HEK293 (cell line): Measurements from ENCODE around the gene PTPRR.

Experiments
- CTCF ChIA-PET: fragments of 350-600 bp; formaldehyde crosslinking; extraction: SDS; loops from one replicate; lab custom pipeline; 2021; ENCODE audit warnings: antibody characterized with exemption; lab: Yijun Ruan, JAX
- POLR2A ChIA-PET: fragments of 300-600 bp; formaldehyde crosslinking; extraction: SDS; loops from one replicate; lab custom pipeline; 2020; ENCODE audit warnings: antibody characterized with exemption, inconsistent platforms; lab: Yijun Ruan, JAX
- H3K27ac ChIP-seq: fragments of 200-500 bp; sonication (Bioruptor generic); 2 replicates; pipeline ENCODE4 v1.5.1; 2014; ENCODE audit warnings: low read depth, low read length, control low read depth, inconsistent platforms; ENCODE audit errors: extremely low read depth
- H3K36me3 ChIP-seq, 2 experiments: fragments of 200-500 bp in 1 of 2; sonication (Bioruptor generic) in 1 of 2; 1 replicate in 1 of 2; 2 replicates in 1 of 2; pipeline ENCODE4 v1.5.1; 2014 to 2017; ENCODE audit warnings: inconsistent platforms in 2 of 2, low read length in 2 of 2; ENCODE audit not compliant: control insufficient read depth in 2 of 2, insufficient read depth in 1 of 2
- H3K4me1 ChIP-seq: fragments of 200-500 bp; sonication (Bioruptor generic); 2 replicates; pipeline ENCODE4 v1.5.1; 2014; ENCODE audit warnings: mild to moderate bottlenecking, low read length, inconsistent platforms; ENCODE audit not compliant: control insufficient read depth, insufficient read depth
- H3K4me3 ChIP-seq: 2 replicates; pipeline ENCODE4 v1.5.1; 2011; ENCODE audit warnings: low read depth, mild to moderate bottlenecking, control low read depth, low read length, moderate library complexity
- H3K9me3 ChIP-seq: fragments of 200-500 bp; sonication (Bioruptor generic); 2 replicates; pipeline ENCODE4 v1.5.1; 2014; ENCODE audit warnings: low read depth, low read length, inconsistent platforms; ENCODE audit not compliant: control insufficient read depth, insufficient read depth
- SP2 ChIP-seq: fragments of 450-650 bp; formaldehyde crosslinking; IDR thresholded peaks from 2 replicates; pipeline ENCODE4 v1.5.1; 2016; ENCODE audit warnings: missing biosample characterization, missing genetic modification characterization
- WT1 ChIP-seq: fragments of 450-650 bp; formaldehyde crosslinking; IDR thresholded peaks from 2 replicates; pipeline ENCODE4 v1.5.1; 2016; ENCODE audit warnings: missing biosample characterization, missing genetic modification characterization
- YY1 ChIP-seq: fragments of 450-650 bp; formaldehyde crosslinking; IDR thresholded peaks from 2 replicates; pipeline ENCODE4 v1.5.1; 2018; ENCODE audit warnings: missing biosample characterization, missing genetic modification characterization
- ZIC2 ChIP-seq: fragments of 450-650 bp; formaldehyde crosslinking; IDR thresholded peaks from 2 replicates; pipeline ENCODE4 v1.5.1; 2016; ENCODE audit warnings: missing biosample characterization, missing genetic modification characterization
- ZNF10 ChIP-seq: fragments of 450-650 bp; formaldehyde crosslinking; IDR thresholded peaks from 2 replicates; pipeline ENCODE4 v1.5.1; 2017; ENCODE audit warnings: missing biosample characterization, missing genetic modification characterization
- ZNF140 ChIP-seq: fragments of 450-650 bp; formaldehyde crosslinking; IDR thresholded peaks from 2 replicates; pipeline ENCODE4 v1.5.1; 2016; ENCODE audit warnings: missing biosample characterization, missing genetic modification characterization
- ZNF146 ChIP-seq: fragments of 450-650 bp; formaldehyde crosslinking; IDR thresholded peaks from 2 replicates; pipeline ENCODE4 v1.5.1; 2016; ENCODE audit warnings: missing biosample characterization, missing genetic modification characterization
- ZNF175 ChIP-seq: fragments of 450-650 bp; formaldehyde crosslinking; IDR thresholded peaks from 2 replicates; pipeline ENCODE4 v1.5.1; 2016; ENCODE audit warnings: missing biosample characterization, missing genetic modification characterization
- ZNF202 ChIP-seq: fragments of 450-650 bp; formaldehyde crosslinking; IDR thresholded peaks from 2 replicates; pipeline ENCODE4 v1.5.1; 2016; ENCODE audit warnings: missing biosample characterization, missing genetic modification characterization, borderline replicate concordance
- ZNF335 ChIP-seq: fragments of 450-650 bp; formaldehyde crosslinking; conservative IDR thresholded peaks from 2 replicates; pipeline ENCODE4 v1.5.1; 2016; ENCODE audit warnings: missing biosample characterization, missing genetic modification characterization
- ZNF423 ChIP-seq: fragments of 450-650 bp; formaldehyde crosslinking; IDR thresholded peaks from 2 replicates; pipeline ENCODE4 v1.5.1; 2016; ENCODE audit warnings: missing biosample characterization, missing genetic modification characterization
- ZNF426 ChIP-seq: fragments of 450-650 bp; formaldehyde crosslinking; IDR thresholded peaks from 2 replicates; pipeline ENCODE4 v1.5.1; 2017; ENCODE audit warnings: missing biosample characterization, missing genetic modification characterization, mild to moderate bottlenecking, inconsistent platforms, moderate library complexity
- ZNF48 ChIP-seq: fragments of 450-650 bp; formaldehyde crosslinking; IDR thresholded peaks from 2 replicates; pipeline ENCODE4 v1.5.1; 2016; ENCODE audit warnings: missing biosample characterization, missing genetic modification characterization
- ZNF514 ChIP-seq: fragments of 450-650 bp; formaldehyde crosslinking; IDR thresholded peaks from 2 replicates; pipeline ENCODE4 v1.5.1; 2016; ENCODE audit warnings: missing biosample characterization, missing genetic modification characterization
- ZNF529 ChIP-seq: fragments of 450-650 bp; formaldehyde crosslinking; IDR thresholded peaks from 2 replicates; pipeline ENCODE4 v1.5.1; 2017; ENCODE audit warnings: missing genetic modification characterization, missing biosample characterization; ENCODE audit not compliant: insufficient replicate concordance
- ZNF548 ChIP-seq: fragments of 450-650 bp; formaldehyde crosslinking; IDR thresholded peaks from 2 replicates; pipeline ENCODE4 v1.5.1; 2016; ENCODE audit warnings: missing biosample characterization, missing genetic modification characterization
- ZNF600 ChIP-seq: fragments of 450-650 bp; formaldehyde crosslinking; IDR thresholded peaks from 2 replicates; pipeline ENCODE4 v1.5.1; 2016; ENCODE audit warnings: missing biosample characterization, missing genetic modification characterization
- ZNF658 ChIP-seq: fragments of 450-650 bp; formaldehyde crosslinking; IDR thresholded peaks from 2 replicates; pipeline ENCODE4; 2016; ENCODE audit warnings: missing biosample characterization, missing genetic modification characterization
- ZNF670 ChIP-seq: fragments of 450-650 bp; formaldehyde crosslinking; IDR thresholded peaks from 2 replicates; pipeline ENCODE4 v1.5.1; 2016; ENCODE audit warnings: missing biosample characterization, missing genetic modification characterization, low read depth
- TF ChIP-seq, protein P1 (sequence below): fragments of 450-650 bp; formaldehyde crosslinking; IDR thresholded peaks from 2 replicates; pipeline ENCODE4 v1.5.1; 2016; ENCODE audit warnings: missing biosample characterization, missing genetic modification characterization
- TF ChIP-seq, protein P2 (sequence below): fragments of 450-650 bp; formaldehyde crosslinking; IDR thresholded peaks from 2 replicates; pipeline ENCODE4 v1.5.0; 2017; ENCODE audit warnings: missing biosample characterization, missing genetic modification characterization, borderline replicate concordance
- TF ChIP-seq, protein P3 (sequence below): fragments of 450-650 bp; formaldehyde crosslinking; IDR thresholded peaks from 2 replicates; pipeline ENCODE4 v1.5.1; 2016; ENCODE audit warnings: missing biosample characterization, missing genetic modification characterization
- TF ChIP-seq, protein P4 (sequence below): fragments of 450-650 bp; formaldehyde crosslinking; IDR thresholded peaks from 2 replicates; pipeline ENCODE4 v1.5.1; 2016; ENCODE audit warnings: missing biosample characterization, missing genetic modification characterization
- TF ChIP-seq, protein P5 (sequence below): fragments of 450-650 bp; formaldehyde crosslinking; IDR thresholded peaks from 2 replicates; pipeline ENCODE4 v1.5.1; 2016; ENCODE audit warnings: missing biosample characterization, missing genetic modification characterization
- TF ChIP-seq, protein P6 (sequence below): IDR thresholded peaks from 2 replicates; pipeline ENCODE4 v1.6.1; 2011; ENCODE audit warnings: mild to moderate bottlenecking, low read depth, low read length, borderline replicate concordance

The PTPRR gene

DNA sequence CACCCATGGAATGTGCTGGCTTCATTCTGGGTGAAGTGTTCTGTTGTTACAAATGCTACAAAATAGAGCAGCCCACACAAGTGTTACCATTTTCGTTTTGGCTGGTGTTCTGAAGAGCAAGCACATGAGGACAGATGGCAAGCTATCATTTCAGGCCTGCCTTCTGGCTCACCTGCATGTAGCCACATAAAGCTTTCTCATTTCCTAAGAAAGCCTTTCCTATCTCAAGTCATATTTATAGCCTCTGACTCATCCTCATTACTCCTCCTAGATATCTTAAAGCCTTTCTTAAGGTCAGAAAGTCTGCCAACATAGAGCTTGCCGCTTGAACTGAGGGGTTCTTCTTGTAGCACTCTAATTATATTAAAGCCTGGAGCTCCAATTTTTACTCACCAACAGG, 89.0 kb downstream of the PTPRR start:
- no peaks in the 10 kb centered on the region for H3K9me3 ChIP-seq
- TF ChIP-seq ZNF10 (tag by site-specific recombination) (no peak), ZNF529 (tag by site-specific recombination) (no peak), YY1 (tag by site-specific recombination) (no peak), ZNF175 (tag by site-specific recombination) (no peak), ZNF335 (no peak), ZNF658 (tag by site-specific recombination) (no peak), SP2 (tag by site-specific recombination) (no peak), ZNF670 (tag by site-specific recombination) (no peak), ZNF146 (tag by site-specific recombination) (no peak), ZNF548 (tag by site-specific recombination) (no peak), ZNF423 (no peak), ZNF426 (tag by site-specific recombination) (no peak), ZIC2 (tag by site-specific recombination) (no peak), ZNF600 (tag by site-specific recombination) (no peak), ZNF202 (no peak)
- TF ChIP-seq, protein P1, sequence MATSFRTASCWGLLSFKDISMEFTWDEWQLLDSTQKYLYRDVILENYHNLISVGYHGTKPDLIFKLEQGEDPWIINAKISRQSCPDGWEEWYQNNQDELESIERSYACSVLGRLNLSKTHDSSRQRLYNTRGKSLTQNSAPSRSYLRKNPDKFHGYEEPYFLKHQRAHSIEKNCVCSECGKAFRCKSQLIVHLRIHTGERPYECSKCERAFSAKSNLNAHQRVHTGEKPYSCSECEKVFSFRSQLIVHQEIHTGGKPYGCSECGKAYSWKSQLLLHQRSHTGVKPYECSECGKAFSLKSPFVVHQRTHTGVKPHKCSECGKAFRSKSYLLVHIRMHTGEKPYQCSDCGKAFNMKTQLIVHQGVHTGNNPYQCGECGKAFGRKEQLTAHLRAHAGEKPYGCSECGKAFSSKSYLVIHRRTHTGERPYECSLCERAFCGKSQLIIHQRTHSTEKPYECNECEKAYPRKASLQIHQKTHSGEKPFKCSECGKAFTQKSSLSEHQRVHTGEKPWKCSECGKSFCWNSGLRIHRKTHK (tag by site-specific recombination) = no peak
- TF ChIP-seq, protein P2, sequence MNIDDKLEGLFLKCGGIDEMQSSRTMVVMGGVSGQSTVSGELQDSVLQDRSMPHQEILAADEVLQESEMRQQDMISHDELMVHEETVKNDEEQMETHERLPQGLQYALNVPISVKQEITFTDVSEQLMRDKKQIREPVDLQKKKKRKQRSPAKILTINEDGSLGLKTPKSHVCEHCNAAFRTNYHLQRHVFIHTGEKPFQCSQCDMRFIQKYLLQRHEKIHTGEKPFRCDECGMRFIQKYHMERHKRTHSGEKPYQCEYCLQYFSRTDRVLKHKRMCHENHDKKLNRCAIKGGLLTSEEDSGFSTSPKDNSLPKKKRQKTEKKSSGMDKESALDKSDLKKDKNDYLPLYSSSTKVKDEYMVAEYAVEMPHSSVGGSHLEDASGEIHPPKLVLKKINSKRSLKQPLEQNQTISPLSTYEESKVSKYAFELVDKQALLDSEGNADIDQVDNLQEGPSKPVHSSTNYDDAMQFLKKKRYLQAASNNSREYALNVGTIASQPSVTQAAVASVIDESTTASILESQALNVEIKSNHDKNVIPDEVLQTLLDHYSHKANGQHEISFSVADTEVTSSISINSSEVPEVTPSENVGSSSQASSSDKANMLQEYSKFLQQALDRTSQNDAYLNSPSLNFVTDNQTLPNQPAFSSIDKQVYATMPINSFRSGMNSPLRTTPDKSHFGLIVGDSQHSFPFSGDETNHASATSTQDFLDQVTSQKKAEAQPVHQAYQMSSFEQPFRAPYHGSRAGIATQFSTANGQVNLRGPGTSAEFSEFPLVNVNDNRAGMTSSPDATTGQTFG = no peak
- TF ChIP-seq, protein P3, sequence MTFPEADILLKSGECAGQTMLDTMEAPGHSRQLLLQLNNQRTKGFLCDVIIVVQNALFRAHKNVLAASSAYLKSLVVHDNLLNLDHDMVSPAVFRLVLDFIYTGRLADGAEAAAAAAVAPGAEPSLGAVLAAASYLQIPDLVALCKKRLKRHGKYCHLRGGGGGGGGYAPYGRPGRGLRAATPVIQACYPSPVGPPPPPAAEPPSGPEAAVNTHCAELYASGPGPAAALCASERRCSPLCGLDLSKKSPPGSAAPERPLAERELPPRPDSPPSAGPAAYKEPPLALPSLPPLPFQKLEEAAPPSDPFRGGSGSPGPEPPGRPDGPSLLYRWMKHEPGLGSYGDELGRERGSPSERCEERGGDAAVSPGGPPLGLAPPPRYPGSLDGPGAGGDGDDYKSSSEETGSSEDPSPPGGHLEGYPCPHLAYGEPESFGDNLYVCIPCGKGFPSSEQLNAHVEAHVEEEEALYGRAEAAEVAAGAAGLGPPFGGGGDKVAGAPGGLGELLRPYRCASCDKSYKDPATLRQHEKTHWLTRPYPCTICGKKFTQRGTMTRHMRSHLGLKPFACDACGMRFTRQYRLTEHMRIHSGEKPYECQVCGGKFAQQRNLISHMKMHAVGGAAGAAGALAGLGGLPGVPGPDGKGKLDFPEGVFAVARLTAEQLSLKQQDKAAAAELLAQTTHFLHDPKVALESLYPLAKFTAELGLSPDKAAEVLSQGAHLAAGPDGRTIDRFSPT (tag by site-specific recombination) = no peak
- no peak overlapping the region for H3K4me3 ChIP-seq
- ChIA-PET POLR2A (no interaction called here), CTCF (interaction anchor here (0.7 to 1.7 kb wide), 2 partner anchors 18 to 577 kb away, joined by 3 to 5 read pairs; no protein-coding TSS in a partner anchor)
- no peaks in the 10 kb centered on the region for H3K36me3 ChIP-seq
- H3K4me1 ChIP-seq = no peaks in the 10 kb centered on the region
- H3K27ac ChIP-seq = no peak overlapping the region

DNA sequence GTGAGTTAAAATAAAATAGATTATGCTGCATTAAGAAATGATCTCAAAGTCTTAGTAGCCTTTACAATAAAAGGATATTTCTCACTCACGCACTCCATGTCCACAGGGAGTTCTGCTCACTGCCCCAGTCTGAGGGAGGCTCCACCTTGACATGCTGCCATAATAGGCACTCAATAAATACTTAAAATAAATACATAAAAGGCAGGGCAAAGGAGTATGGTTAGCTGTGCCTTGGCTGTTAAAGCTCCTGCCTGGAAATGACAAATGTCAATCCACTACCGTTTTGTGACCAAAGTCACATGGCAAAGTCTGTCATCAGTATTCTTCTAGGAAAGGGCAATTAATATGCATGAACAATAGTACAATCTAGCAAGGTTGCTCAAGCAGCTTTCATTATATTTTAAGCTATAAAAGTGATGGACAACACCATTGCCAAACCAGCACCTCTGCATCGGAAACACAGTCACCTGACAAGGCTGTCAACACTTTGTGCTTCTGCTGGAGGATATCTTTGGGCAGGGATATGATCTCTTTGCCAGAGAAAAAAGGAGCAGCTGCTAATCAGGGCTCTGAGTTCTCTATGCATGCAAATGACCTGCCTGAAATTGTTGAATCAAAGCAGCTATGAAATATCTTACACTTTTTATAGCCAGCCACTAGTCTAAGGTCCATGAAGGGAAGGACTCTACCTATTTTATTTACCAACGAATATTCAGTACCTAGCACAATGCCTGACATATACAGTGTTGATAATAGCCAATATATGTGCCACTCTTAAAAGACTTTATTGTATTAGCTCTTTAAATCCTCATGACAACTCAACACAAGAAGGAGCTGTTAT, 90.1 kb downstream of the PTPRR start:
- no peak overlapping the region for H3K4me3 ChIP-seq
- no peaks in the 10 kb centered on the region for H3K4me1 ChIP-seq
- H3K27ac ChIP-seq = no peak overlapping the region
- TF ChIP-seq, protein P4, sequence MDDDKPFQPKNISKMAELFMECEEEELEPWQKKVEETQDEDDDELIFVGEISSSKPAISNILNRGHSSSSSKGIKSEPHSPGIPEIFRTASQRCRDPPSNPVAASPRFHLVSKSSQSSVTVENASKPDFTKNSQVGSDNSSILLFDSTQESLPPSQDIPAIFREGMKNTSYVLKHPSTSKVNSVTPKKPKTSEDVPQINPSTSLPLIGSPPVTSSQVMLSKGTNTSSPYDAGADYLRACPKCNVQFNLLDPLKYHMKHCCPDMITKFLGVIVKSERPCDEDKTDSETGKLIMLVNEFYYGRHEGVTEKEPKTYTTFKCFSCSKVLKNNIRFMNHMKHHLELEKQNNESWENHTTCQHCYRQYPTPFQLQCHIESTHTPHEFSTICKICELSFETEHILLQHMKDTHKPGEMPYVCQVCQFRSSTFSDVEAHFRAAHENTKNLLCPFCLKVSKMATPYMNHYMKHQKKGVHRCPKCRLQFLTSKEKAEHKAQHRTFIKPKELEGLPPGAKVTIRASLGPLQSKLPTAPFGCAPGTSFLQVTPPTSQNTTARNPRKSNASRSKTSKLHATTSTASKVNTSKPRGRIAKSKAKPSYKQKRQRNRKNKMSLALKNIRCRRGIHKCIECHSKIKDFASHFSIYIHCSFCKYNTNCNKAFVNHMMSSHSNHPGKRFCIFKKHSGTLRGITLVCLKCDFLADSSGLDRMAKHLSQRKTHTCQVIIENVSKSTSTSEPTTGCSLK (tag by site-specific recombination) = no peak
- TF ChIP-seq ZNF140 (tag by site-specific recombination) (no peak), ZNF514 (tag by site-specific recombination) (no peak), ZNF48 (tag by site-specific recombination) (no peak), WT1 (tag by site-specific recombination) (no peak)
- TF ChIP-seq, protein P5, sequence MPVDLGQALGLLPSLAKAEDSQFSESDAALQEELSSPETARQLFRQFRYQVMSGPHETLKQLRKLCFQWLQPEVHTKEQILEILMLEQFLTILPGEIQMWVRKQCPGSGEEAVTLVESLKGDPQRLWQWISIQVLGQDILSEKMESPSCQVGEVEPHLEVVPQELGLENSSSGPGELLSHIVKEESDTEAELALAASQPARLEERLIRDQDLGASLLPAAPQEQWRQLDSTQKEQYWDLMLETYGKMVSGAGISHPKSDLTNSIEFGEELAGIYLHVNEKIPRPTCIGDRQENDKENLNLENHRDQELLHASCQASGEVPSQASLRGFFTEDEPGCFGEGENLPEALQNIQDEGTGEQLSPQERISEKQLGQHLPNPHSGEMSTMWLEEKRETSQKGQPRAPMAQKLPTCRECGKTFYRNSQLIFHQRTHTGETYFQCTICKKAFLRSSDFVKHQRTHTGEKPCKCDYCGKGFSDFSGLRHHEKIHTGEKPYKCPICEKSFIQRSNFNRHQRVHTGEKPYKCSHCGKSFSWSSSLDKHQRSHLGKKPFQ (tag by site-specific recombination) = no peak
- TF ChIP-seq, protein P6, sequence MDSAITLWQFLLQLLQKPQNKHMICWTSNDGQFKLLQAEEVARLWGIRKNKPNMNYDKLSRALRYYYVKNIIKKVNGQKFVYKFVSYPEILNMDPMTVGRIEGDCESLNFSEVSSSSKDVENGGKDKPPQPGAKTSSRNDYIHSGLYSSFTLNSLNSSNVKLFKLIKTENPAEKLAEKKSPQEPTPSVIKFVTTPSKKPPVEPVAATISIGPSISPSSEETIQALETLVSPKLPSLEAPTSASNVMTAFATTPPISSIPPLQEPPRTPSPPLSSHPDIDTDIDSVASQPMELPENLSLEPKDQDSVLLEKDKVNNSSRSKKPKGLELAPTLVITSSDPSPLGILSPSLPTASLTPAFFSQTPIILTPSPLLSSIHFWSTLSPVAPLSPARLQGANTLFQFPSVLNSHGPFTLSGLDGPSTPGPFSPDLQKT = no peak
- ChIA-PET POLR2A (no interaction called here), CTCF (interaction anchor here (0.6 to 1.7 kb wide), 3 partner anchors 19 to 916 kb away, joined by 3 to 5 read pairs (median 3); no protein-coding TSS in a partner anchor)
- no peaks in the 10 kb centered on the region for H3K9me3 ChIP-seq
- H3K36me3 ChIP-seq = no peaks in the 10 kb centered on the region
